ENCODE measurements around the gene ARHGAP18.

DNA sequence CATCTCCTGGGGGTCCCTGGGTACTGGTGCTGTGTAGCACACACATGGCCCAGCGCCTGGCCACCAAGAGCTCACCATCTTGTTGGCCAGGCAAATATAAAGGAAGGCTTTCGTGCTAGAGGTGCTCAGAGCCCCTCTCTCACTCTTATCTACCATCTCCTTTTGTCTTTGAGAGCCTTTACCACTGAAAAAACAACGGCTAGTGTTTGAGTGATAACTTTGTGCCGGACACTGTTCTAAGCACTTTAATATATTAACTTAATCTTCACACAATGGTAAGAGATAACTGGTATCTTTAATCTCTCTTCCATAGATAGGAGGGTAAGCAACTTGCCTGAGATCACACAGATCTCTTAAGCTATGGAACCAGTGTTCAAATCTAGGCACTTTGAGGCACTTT, 21.5 kb upstream of the ARHGAP18 start:
- TF ChIP-seq, protein P1, sequence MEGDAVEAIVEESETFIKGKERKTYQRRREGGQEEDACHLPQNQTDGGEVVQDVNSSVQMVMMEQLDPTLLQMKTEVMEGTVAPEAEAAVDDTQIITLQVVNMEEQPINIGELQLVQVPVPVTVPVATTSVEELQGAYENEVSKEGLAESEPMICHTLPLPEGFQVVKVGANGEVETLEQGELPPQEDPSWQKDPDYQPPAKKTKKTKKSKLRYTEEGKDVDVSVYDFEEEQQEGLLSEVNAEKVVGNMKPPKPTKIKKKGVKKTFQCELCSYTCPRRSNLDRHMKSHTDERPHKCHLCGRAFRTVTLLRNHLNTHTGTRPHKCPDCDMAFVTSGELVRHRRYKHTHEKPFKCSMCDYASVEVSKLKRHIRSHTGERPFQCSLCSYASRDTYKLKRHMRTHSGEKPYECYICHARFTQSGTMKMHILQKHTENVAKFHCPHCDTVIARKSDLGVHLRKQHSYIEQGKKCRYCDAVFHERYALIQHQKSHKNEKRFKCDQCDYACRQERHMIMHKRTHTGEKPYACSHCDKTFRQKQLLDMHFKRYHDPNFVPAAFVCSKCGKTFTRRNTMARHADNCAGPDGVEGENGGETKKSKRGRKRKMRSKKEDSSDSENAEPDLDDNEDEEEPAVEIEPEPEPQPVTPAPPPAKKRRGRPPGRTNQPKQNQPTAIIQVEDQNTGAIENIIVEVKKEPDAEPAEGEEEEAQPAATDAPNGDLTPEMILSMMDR (IDR thresholded peaks at IDR 0.05): no peak
- no peak for TF ChIP-seq POLR2A (IDR thresholded peaks at IDR 0.05)
